GM19438 (cell line): ENCODE data around the gene REEP3.
"Not testable (repeated sequence)": the region's sequence is repeated elsewhere in the genome, so short reads cannot be mapped to it uniquely, and the experiment has no call there.

Experiments
- ATAC-seq: cut with Tn5 transposase; IDR thresholded peaks from one replicate; pipeline ENCODE4 v1.9.1; 2021; ENCODE audit warnings: low read depth; ENCODE audit not compliant: unreplicated experiment

REEP3 gene

GRCh38 chr10:63547628-63548360 lies 26.6 kb downstream of the REEP3 start:
- ATAC-seq: no peak

GRCh38 chr10:63548860-63549259 lies 27.7 kb downstream of the REEP3 start:
- no peak for ATAC-seq

GRCh38 chr10:63549810-63550209 lies 28.6 kb downstream of the REEP3 start:
- no peak for ATAC-seq

- ATAC-seq: no peak
These were observed 31.8 kb downstream of the REEP3 start for GRCh38 chr10:63553031-63553430.

- no peak for ATAC-seq
These were observed 32.3 kb downstream of the REEP3 start for GRCh38 chr10:63553473-63553872.

GRCh38 chr10:63554657-63555056 lies 33.5 kb downstream of the REEP3 start:
- peak; percentile 82 for ATAC-seq

- no peak for ATAC-seq
These were observed 34.1 kb downstream of the REEP3 start for GRCh38 chr10:63555330-63555729.

- ATAC-seq: no peak
These were observed 37.1 kb downstream of the REEP3 start for GRCh38 chr10:63558132-63558784.

- no peak for ATAC-seq
These were observed 40.1 kb downstream of the REEP3 start for GRCh38 chr10:63561341-63561740.

- ATAC-seq: no peak
These were observed 41.2 kb downstream of the REEP3 start for GRCh38 chr10:63562391-63562790.

GRCh38 chr10:63562857-63563256 lies 41.7 kb downstream of the REEP3 start:
- no peak for ATAC-seq

- no peak for ATAC-seq
These were observed 42.4 kb downstream of the REEP3 start for GRCh38 chr10:63563623-63564022.

GRCh38 chr10:63564731-63565130 lies 43.5 kb downstream of the REEP3 start:
- not testable (repeated sequence) for ATAC-seq

GRCh38 chr10:63573068-63573697 lies 52.0 kb downstream of the REEP3 start:
- ATAC-seq: no peak

- ATAC-seq: no peak
These were observed 52.8 kb downstream of the REEP3 start for GRCh38 chr10:63574011-63574410.

GRCh38 chr10:63576501-63576900 lies 55.3 kb downstream of the REEP3 start:
- no peak for ATAC-seq

- ATAC-seq: no peak
These were observed 57.3 kb downstream of the REEP3 start for GRCh38 chr10:63578501-63578900.

- ATAC-seq: no peak
These were observed 58.3 kb downstream of the REEP3 start for GRCh38 chr10:63579371-63580014.

- no peak for ATAC-seq
These were observed 61.5 kb downstream of the REEP3 start for GRCh38 chr10:63582690-63583089.

GRCh38 chr10:63583397-63583796 lies 62.2 kb downstream of the REEP3 start:
- ATAC-seq: no peak
